ENCODE results near the gene SH2B3.

Gene SH2B3

GRCh38 chr12:111441107-111441928 is 35.6 kb downstream of the SH2B3 start:
- DNase-seq: no peak
- no peak overlapping the region for H3K27ac ChIP-seq
- H3K9me3 ChIP-seq (ENCODE audit: severe bottlenecking): no peaks in the 10 kb centered on the region
- no peak overlapping the region for H3K4me3 ChIP-seq (ENCODE audit: low read depth, low read length)
- TF ChIP-seq CTCF (IDR thresholded peaks at IDR 0.05; ENCODE audit: low read depth, low read length): no peak
- H3K27me3 ChIP-seq (ENCODE audit: insufficient read depth, low read depth, severe bottlenecking): no peaks in the 10 kb centered on the region
- H3K36me3 ChIP-seq: peaks cover 17% of the 10 kb centered on the region

GRCh38 chr12:111442301-111443045 is 36.8 kb downstream of the SH2B3 start:
- no peak overlapping the region for H3K27ac ChIP-seq

GRCh38 chr12:111443086-111443485 is 37.4 kb downstream of the SH2B3 start:
- peaks cover 27% of the 10 kb centered on the region for H3K36me3 ChIP-seq

More at GRCh38 chr12:111442301-111443045, 36.8 kb downstream of the SH2B3 start:
- TF ChIP-seq CTCF (IDR thresholded peaks at IDR 0.05; ENCODE audit: low read depth, low read length): no peak
- Histone ChIP-seq H3K9me3 (ENCODE audit: severe bottlenecking) (no peaks in the 10 kb centered on the region), H3K4me3 (ENCODE audit: low read depth, low read length) (no peak overlapping the region), H3K27me3 (ENCODE audit: insufficient read depth, low read depth, severe bottlenecking) (no peaks in the 10 kb centered on the region), H3K36me3 (peaks cover 21% of the 10 kb centered on the region)
- DNase-seq: no peak

GRCh38 chr12:111443586-111443985 is 37.9 kb downstream of the SH2B3 start:
- Histone ChIP-seq H3K9me3 (ENCODE audit: severe bottlenecking) (no peaks in the 10 kb centered on the region), H3K27ac (no peak overlapping the region), H3K4me3 (ENCODE audit: low read depth, low read length) (no peak overlapping the region), H3K36me3 (peaks cover 31% of the 10 kb centered on the region), H3K27me3 (ENCODE audit: insufficient read depth, low read depth, severe bottlenecking) (no peaks in the 10 kb centered on the region)
- DNase-seq: no peak
- TF ChIP-seq CTCF (IDR thresholded peaks at IDR 0.05; ENCODE audit: low read depth, low read length): no peak

More at GRCh38 chr12:111443086-111443485, 37.4 kb downstream of the SH2B3 start:
- no peaks in the 10 kb centered on the region for H3K27me3 ChIP-seq (ENCODE audit: insufficient read depth, low read depth, severe bottlenecking)
- no peak for DNase-seq
- no peak overlapping the region for H3K27ac ChIP-seq
- H3K4me3 ChIP-seq (ENCODE audit: low read depth, low read length): no peak overlapping the region
- no peaks in the 10 kb centered on the region for H3K9me3 ChIP-seq (ENCODE audit: severe bottlenecking)
- TF ChIP-seq CTCF (IDR thresholded peaks at IDR 0.05; ENCODE audit: low read depth, low read length): no peak

- peak overlapping the region; percentile 66 for H3K27ac ChIP-seq
- H3K4me3 ChIP-seq (ENCODE audit: low read depth, low read length): no peak overlapping the region
- peaks cover 37% of the 10 kb centered on the region for H3K36me3 ChIP-seq
- DNase-seq: no peak
- H3K9me3 ChIP-seq (ENCODE audit: severe bottlenecking): no peaks in the 10 kb centered on the region
- no peak for TF ChIP-seq CTCF (IDR thresholded peaks at IDR 0.05; ENCODE audit: low read depth, low read length)
- no peaks in the 10 kb centered on the region for H3K27me3 ChIP-seq (ENCODE audit: insufficient read depth, low read depth, severe bottlenecking)
Measured at GRCh38 chr12:111444314-111444924, 38.7 kb downstream of the SH2B3 start.

All from WERI-Rb-1 (cell line).